DOHH2 (cell line): ENCODE results near the gene MALRD1.

Experiments
- EZH2phosphoT487 ChIP-seq: fragments of 200-600 bp; sonication (generic); IDR thresholded peaks from 2 replicates; pipeline ENCODE4 v1.6.1; 2017; ENCODE audit warnings: borderline replicate concordance, mild to moderate bottlenecking, antibody characterized with exemption, low read length, moderate library complexity, mixed read lengths
- TF ChIP-seq, protein P1 (sequence below): fragments of 200-600 bp; sonication (generic); IDR thresholded peaks from one replicate; pipeline ENCODE4 v1.5.1; 2014; ENCODE audit warnings: antibody characterized with exemption, mild to moderate bottlenecking, low read depth, low read length; ENCODE audit not compliant: poor library complexity, severe bottlenecking

DNA sequence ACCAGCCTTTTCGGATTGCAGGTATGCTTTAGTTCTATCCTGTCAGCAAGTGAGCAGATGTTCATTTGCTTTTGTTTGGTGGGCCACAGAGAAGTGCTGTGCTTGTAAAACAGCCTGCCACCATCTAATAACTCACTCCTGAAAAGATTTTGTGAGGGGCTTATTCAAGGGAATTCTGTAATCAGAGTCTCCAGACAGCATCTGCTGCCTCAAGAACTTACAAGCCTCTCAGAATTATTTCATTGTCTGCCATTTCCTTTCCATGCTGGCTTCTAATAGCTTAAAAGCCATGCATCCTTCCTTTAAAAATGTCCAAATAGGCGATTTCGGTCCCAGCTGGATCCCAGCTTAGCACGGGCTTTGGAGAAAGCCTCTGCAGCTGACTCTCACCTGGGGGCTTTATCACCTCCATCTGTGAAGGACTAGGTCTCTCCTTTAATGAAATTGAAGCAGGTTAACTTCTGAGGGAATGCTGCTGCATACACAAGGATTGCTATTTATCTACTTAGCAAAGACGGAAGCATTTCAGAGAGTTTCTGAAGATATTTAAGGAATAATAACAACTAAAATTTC, 48.0 kb downstream of the MALRD1 start:
- TF ChIP-seq, protein P1, sequence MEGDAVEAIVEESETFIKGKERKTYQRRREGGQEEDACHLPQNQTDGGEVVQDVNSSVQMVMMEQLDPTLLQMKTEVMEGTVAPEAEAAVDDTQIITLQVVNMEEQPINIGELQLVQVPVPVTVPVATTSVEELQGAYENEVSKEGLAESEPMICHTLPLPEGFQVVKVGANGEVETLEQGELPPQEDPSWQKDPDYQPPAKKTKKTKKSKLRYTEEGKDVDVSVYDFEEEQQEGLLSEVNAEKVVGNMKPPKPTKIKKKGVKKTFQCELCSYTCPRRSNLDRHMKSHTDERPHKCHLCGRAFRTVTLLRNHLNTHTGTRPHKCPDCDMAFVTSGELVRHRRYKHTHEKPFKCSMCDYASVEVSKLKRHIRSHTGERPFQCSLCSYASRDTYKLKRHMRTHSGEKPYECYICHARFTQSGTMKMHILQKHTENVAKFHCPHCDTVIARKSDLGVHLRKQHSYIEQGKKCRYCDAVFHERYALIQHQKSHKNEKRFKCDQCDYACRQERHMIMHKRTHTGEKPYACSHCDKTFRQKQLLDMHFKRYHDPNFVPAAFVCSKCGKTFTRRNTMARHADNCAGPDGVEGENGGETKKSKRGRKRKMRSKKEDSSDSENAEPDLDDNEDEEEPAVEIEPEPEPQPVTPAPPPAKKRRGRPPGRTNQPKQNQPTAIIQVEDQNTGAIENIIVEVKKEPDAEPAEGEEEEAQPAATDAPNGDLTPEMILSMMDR: no peak
- no peak for TF ChIP-seq EZH2phosphoT487
